MM.1S (cell line): ENCODE results near the gene ERO1A.

Experiments
- DNase-seq: peaks from one replicate; pipeline ENCODE4 v3.0.0-alpha.2; 2015
- H2AFZ ChIP-seq: fragments of 300-600 bp; sonication (generic); 2 replicates; pipeline ENCODE4 v1.6.0; 2016; ENCODE audit warnings: antibody characterized with exemption, low read length
- H3F3A ChIP-seq: fragments of 300-600 bp; sonication (generic); 2 replicates; pipeline ENCODE4 v1.6.1; 2016; ENCODE audit warnings: mild to moderate bottlenecking, antibody characterized with exemption, low read length, moderate library complexity, mixed read lengths; ENCODE audit not compliant: insufficient read depth
- H3K27ac ChIP-seq: fragments of 300-600 bp; sonication (generic); 2 replicates; pipeline ENCODE4 v1.5.1; 2016; ENCODE audit warnings: mild to moderate bottlenecking, low read length
- H3K27me3 ChIP-seq: fragments of 300-600 bp; sonication (generic); replicated peaks from 2 replicates; pipeline ENCODE4 v1.6.0; 2016; ENCODE audit warnings: low read length; ENCODE audit not compliant: insufficient read depth
- H3K36me3 ChIP-seq: fragments of 300-600 bp; sonication (generic); replicated peaks from 2 replicates; pipeline ENCODE4 v1.6.1; 2016; ENCODE audit warnings: mild to moderate bottlenecking, low read length, mixed read lengths; ENCODE audit not compliant: insufficient read depth
- H3K4me1 ChIP-seq: fragments of 300-600 bp; sonication (generic); 2 replicates; pipeline ENCODE4 v1.6.1; 2016; ENCODE audit warnings: low read length, mixed read lengths
- H3K4me2 ChIP-seq: fragments of 300-600 bp; sonication (generic); 2 replicates; pipeline ENCODE4 v1.6.0; 2016; ENCODE audit warnings: low read depth, low read length
- H3K4me3 ChIP-seq: fragments of 300-600 bp; sonication (generic); 2 replicates; pipeline ENCODE4 v1.5.1; 2016; ENCODE audit warnings: low read length, mixed read lengths
- H3K79me2 ChIP-seq: fragments of 300-600 bp; sonication (generic); 2 replicates; pipeline ENCODE4 v1.6.1; 2016; ENCODE audit warnings: mixed run types, low read length, mixed read lengths
- H3K9ac ChIP-seq: fragments of 300-600 bp; sonication (generic); 2 replicates; pipeline ENCODE4 v1.6.1; 2016; ENCODE audit warnings: low read length, mixed read lengths
- H3K9me2 ChIP-seq: fragments of 300-600 bp; sonication (generic); replicated peaks from 2 replicates; pipeline ENCODE4 v1.6.1; 2016; ENCODE audit warnings: mild to moderate bottlenecking, low read length, mixed read lengths; ENCODE audit not compliant: insufficient read depth
- H3K9me3 ChIP-seq: fragments of 300-600 bp; sonication (generic); replicated peaks from 2 replicates; pipeline ENCODE4 v1.6.1; 2016; ENCODE audit warnings: mild to moderate bottlenecking, low read length, mixed read lengths; ENCODE audit not compliant: insufficient read depth
- H4K20me1 ChIP-seq: fragments of 300-600 bp; sonication (generic); 2 replicates; pipeline ENCODE4 v1.6.1; 2016; ENCODE audit warnings: mild to moderate bottlenecking, low read length, moderate library complexity, mixed read lengths; ENCODE audit not compliant: insufficient read depth
- EZH2 ChIP-seq: fragments of 300-600 bp; sonication (generic); optimal IDR thresholded peaks from 2 replicates; pipeline ENCODE3; 2017; ENCODE audit warnings: low read depth, mild to moderate bottlenecking, antibody characterized with exemption, low read length, mixed read lengths
- EZH2phosphoT487 ChIP-seq: fragments of 300-600 bp; sonication (generic); IDR thresholded peaks from 2 replicates; pipeline ENCODE4 v1.6.1; 2018; ENCODE audit warnings: antibody characterized with exemption, low read length
- TF ChIP-seq, protein P1 (sequence below): fragments of 300-600 bp; sonication (generic); IDR thresholded peaks from 2 replicates; pipeline ENCODE4 v1.5.1; 2016; ENCODE audit warnings: antibody characterized with exemption, low read length, mixed read lengths

Gene ERO1A, protein sequence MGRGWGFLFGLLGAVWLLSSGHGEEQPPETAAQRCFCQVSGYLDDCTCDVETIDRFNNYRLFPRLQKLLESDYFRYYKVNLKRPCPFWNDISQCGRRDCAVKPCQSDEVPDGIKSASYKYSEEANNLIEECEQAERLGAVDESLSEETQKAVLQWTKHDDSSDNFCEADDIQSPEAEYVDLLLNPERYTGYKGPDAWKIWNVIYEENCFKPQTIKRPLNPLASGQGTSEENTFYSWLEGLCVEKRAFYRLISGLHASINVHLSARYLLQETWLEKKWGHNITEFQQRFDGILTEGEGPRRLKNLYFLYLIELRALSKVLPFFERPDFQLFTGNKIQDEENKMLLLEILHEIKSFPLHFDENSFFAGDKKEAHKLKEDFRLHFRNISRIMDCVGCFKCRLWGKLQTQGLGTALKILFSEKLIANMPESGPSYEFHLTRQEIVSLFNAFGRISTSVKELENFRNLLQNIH

GRCh38 chr14:52695481-52696091 is at the start of gene ERO1A:
ERO1A (minus strand) TSS chr14:52695558; CDS start chr14:52695481, 77 bp downstream.
- Histone ChIP-seq H3K9me2 (no peaks in the 10 kb centered on the region), H3K36me3 (no peaks in the 10 kb centered on the region), H3F3A (peaks cover 5% of the 10 kb centered on the region; the same call in 1 of the 2 replicates), H3K27ac (peak within 1 kb of the TSS; percentile 82), H3K4me1 (no peaks in the 10 kb centered on the region), H3K4me2 (peak within 1 kb of the TSS; percentile 65), H4K20me1 (no peaks in the 10 kb centered on the region), H3K79me2 (peaks cover 42% of the 10 kb centered on the region), H3K4me3 (peak within 1 kb of the TSS; percentile 94), H3K27me3 (no peaks in the 10 kb centered on the region), H3K9ac (peak within 1 kb of the TSS; percentile 81), H2AFZ (peak within 1 kb of the TSS; percentile 61), H3K9me3 (no peaks in the 10 kb centered on the region)
- DNase-seq: peak; percentile 52
- no peak for TF ChIP-seq EZH2phosphoT487
- TF ChIP-seq, protein P1, sequence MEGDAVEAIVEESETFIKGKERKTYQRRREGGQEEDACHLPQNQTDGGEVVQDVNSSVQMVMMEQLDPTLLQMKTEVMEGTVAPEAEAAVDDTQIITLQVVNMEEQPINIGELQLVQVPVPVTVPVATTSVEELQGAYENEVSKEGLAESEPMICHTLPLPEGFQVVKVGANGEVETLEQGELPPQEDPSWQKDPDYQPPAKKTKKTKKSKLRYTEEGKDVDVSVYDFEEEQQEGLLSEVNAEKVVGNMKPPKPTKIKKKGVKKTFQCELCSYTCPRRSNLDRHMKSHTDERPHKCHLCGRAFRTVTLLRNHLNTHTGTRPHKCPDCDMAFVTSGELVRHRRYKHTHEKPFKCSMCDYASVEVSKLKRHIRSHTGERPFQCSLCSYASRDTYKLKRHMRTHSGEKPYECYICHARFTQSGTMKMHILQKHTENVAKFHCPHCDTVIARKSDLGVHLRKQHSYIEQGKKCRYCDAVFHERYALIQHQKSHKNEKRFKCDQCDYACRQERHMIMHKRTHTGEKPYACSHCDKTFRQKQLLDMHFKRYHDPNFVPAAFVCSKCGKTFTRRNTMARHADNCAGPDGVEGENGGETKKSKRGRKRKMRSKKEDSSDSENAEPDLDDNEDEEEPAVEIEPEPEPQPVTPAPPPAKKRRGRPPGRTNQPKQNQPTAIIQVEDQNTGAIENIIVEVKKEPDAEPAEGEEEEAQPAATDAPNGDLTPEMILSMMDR: no peak
- TF ChIP-seq EZH2: no peak

- peaks cover 10% of the 10 kb centered on the region; the same call in 1 of the 2 replicates for H3K4me1 ChIP-seq
- H3K27ac ChIP-seq: peak overlapping the region; percentile 18; the same call in 1 of the 2 replicates
- H3K4me3 ChIP-seq: no peak overlapping the region
- no peaks in the 10 kb centered on the region for H3K27me3 ChIP-seq
- TF ChIP-seq, protein P1: no peak
- TF ChIP-seq EZH2phosphoT487 (no peak), EZH2 (no peak)
- H3K4me2 ChIP-seq: peak overlapping the region; percentile 24; the same call in 1 of the 2 replicates
- peaks cover 34% of the 10 kb centered on the region for H3K79me2 ChIP-seq
- no peaks in the 10 kb centered on the region for H3F3A ChIP-seq
- DNase-seq: no peak
- no peaks in the 10 kb centered on the region for H3K9me2 ChIP-seq
- H3K9ac ChIP-seq: no peak overlapping the region
- no peak overlapping the region for H2AFZ ChIP-seq
- H4K20me1 ChIP-seq: no peaks in the 10 kb centered on the region
- H3K36me3 ChIP-seq: no peaks in the 10 kb centered on the region
- no peaks in the 10 kb centered on the region for H3K9me3 ChIP-seq
Observed at GRCh38 chr14:52741865-52742264, 46.5 kb upstream of the ERO1A start.

- H3K4me2 ChIP-seq: no peak overlapping the region
- H3K36me3 ChIP-seq: no peaks in the 10 kb centered on the region
- H3K4me3 ChIP-seq: no peak overlapping the region
- no peak for DNase-seq
- H3K9me2 ChIP-seq: no peaks in the 10 kb centered on the region
- peaks cover 10% of the 10 kb centered on the region; the same call in 1 of the 2 replicates for H3K4me1 ChIP-seq
- H3K79me2 ChIP-seq: peaks cover 37% of the 10 kb centered on the region
- H3K9me3 ChIP-seq: no peaks in the 10 kb centered on the region
- H2AFZ ChIP-seq: no peak overlapping the region
- H3K9ac ChIP-seq: no peak overlapping the region
- no peaks in the 10 kb centered on the region for H3F3A ChIP-seq
- H3K27me3 ChIP-seq: no peaks in the 10 kb centered on the region
- H3K27ac ChIP-seq: no peak overlapping the region
- TF ChIP-seq EZH2phosphoT487: no peak
- TF ChIP-seq, protein P1: no peak
- TF ChIP-seq EZH2: no peak
- H4K20me1 ChIP-seq: no peaks in the 10 kb centered on the region
Observed at GRCh38 chr14:52740751-52741150, 45.4 kb upstream of the ERO1A start.
